GM23248 (cell line): ENCODE results near the gene RNF14.

ENCODE experiments used
- EZH2 ChIP-seq: fragments of 200-600 bp; sonication (generic); IDR thresholded peaks from 2 replicates; pipeline ENCODE4 v1.6.1; 2018; ENCODE audit warnings: antibody characterized with exemption, mild to moderate bottlenecking; ENCODE audit not compliant: insufficient read depth, poor library complexity, severe bottlenecking
- EZH2phosphoT487 ChIP-seq: fragments of 200-600 bp; sonication (generic); IDR thresholded peaks from 2 replicates; pipeline ENCODE4 v1.6.1; 2018; ENCODE audit warnings: antibody characterized with exemption, moderate library complexity, mild to moderate bottlenecking, low read depth; ENCODE audit not compliant: insufficient read depth

DNA sequence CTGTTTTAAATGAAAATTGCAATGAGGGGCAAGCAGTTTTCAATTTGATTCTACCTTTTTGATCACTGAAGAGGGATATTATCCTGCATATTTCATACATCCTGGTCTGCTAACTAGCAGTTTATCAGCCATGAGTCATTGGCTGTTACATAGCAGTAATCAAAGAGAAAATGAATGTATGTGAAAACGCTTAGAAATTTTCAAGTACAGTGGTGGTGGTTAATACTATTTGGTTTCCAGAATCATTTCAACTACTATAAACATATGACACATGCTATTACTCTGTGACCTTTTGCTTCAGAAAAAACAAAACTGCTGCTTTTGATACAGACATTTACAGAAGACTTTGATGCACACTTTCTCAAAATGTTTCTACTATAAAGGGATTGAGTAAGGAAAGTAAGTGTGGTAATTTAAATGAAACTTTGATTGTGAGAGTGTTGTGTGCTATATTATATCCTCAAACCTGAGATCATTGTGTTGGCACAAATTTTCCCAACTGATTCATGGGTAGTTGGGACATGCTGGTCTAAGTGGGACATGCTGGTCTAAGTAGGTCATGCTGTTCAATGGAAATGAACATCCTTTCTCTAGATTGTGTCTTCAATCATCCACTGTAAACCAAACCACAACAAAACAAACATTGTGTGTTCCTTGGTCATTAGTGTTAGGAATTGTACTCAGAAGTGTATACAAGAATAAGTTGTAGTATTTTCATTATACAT lies 5.1 kb downstream of the RNF14 start:
- TF ChIP-seq EZH2phosphoT487 (no peak), EZH2 (no peak)
